Lower leg skin (tissue), 4 donors: ENCODE data around the gene SP7. TPM values are rescaled to one million over a fixed set of nuclear protein-coding genes. Genes with fewer than 3 reads are reported as not detected.
"Not testable (repeated sequence)": the region's sequence is repeated elsewhere in the genome, so short reads cannot be mapped to it uniquely, and the experiment has no call there.

Experiments
- DNase-seq, 2 donors: peaks; one replicate each; pipeline ENCODE4 v3.0.0-alpha.2; 2019; ENCODE audit warnings: low spot score in 2 of 2
- H3K4me3 ChIP-seq: fragments of 200-600 bp; sonication (generic); 2 replicates; pipeline ENCODE4 v1.5.1; 2017; ENCODE audit warnings: mild to moderate bottlenecking, low read depth; ENCODE audit not compliant: poor library complexity, severe bottlenecking
- POLR2A ChIP-seq, 2 donors: fragments of 450-650 bp; IDR thresholded peaks; one replicate each; pipeline ENCODE4 v1.6.1; 2016 to 2017; ENCODE audit warnings: antibody characterized with exemption in 2 of 2, mild to moderate bottlenecking in 1 of 2, moderate library complexity in 1 of 2
- WGBS, 2 donors: methylation state at CpG; one replicate each; pipeline ENCODE4 v1.1.5; 2018; 5-methylcytosine and 5-hydroxymethylcytosine counted together
- intact Hi-C: fragments of 100-400 bp; cut with DNase I; formaldehyde crosslinking; loops from one replicate; pipeline ENCODE4 v1.15.0; 2023; ENCODE audit warnings: low total_unique reads
- total RNA-seq, 4 donors: library from RNA; depleted of rRNA; stranded (reverse); fragments of >200 nt; gene quantifications; one replicate each; pipeline ENCODE4 v1.1.0, GENCODE V29; 2016
- TF ChIP-seq, protein P1 (sequence below), 3 donors: fragments of 450-650 bp; IDR thresholded peaks; one replicate each; pipeline ENCODE4 v1.5.1; 2016; ENCODE audit warnings: antibody characterized with exemption in 3 of 3, mild to moderate bottlenecking in 3 of 3, moderate library complexity in 2 of 3

SP7 gene
- total RNA-seq, 4 donors from 2014 or later = not detected

DNA sequence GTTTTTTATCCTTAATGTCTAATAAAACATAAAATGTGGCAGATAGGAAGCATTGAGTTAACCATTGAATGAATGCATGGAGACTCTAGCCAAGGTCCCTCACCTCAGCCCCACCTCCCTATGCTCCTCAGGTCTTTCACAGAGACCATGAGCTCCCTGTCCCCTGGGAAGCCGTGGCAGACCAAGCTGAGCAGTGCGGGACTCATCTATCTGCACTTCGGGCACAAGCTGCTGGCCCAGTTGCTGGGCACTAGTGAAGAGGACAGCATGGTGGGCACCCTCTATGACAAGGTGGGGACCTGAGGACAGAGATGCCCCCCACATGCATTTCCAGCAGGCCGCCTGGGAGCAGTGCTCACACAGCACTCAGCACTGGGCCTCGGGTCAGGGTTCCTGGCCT is 33.3 kb downstream of the SP7 start:
- H3K4me3 ChIP-seq = no peak overlapping the region
- intact Hi-C loops = no loop called here
- no peak for DNase-seq
- 87 to 92% methylated on average over 5 of the region's 5 CpGs for WGBS, 2 donors
- no peak for TF ChIP-seq POLR2A (IDR thresholded peaks at IDR 0.05)
- TF ChIP-seq, protein P1, sequence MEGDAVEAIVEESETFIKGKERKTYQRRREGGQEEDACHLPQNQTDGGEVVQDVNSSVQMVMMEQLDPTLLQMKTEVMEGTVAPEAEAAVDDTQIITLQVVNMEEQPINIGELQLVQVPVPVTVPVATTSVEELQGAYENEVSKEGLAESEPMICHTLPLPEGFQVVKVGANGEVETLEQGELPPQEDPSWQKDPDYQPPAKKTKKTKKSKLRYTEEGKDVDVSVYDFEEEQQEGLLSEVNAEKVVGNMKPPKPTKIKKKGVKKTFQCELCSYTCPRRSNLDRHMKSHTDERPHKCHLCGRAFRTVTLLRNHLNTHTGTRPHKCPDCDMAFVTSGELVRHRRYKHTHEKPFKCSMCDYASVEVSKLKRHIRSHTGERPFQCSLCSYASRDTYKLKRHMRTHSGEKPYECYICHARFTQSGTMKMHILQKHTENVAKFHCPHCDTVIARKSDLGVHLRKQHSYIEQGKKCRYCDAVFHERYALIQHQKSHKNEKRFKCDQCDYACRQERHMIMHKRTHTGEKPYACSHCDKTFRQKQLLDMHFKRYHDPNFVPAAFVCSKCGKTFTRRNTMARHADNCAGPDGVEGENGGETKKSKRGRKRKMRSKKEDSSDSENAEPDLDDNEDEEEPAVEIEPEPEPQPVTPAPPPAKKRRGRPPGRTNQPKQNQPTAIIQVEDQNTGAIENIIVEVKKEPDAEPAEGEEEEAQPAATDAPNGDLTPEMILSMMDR (IDR thresholded peaks at IDR 0.05) = no peak

DNA sequence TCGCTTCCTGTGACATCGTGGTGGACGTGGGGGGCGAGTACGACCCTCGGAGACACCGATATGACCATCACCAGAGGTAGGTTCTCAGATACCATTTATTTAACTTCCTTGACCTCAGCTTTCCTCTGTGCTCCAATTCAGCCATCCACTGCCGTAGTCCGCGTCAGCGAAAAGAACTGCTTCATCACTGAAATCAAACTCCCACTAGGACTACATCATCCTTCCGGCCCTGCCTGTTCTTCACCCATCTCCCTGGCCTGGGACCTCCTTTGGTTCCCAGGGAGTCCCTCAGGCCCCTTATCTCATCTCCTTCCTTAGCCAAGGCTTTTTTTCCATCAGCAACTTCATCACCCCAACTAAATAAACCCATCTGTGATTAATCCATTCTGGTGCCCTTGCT is 36.0 kb downstream of the SP7 start:
- no peak for DNase-seq
- TF ChIP-seq POLR2A (IDR thresholded peaks at IDR 0.05) = no peak
- TF ChIP-seq, protein P1 (IDR thresholded peaks at IDR 0.05) = no peak
- peak overlapping the region; percentile 64 for H3K4me3 ChIP-seq
- WGBS, 2 donors = 1 to 6% methylated on average over 12 of the region's 12 CpGs
- intact Hi-C loops = no loop called here

DNA sequence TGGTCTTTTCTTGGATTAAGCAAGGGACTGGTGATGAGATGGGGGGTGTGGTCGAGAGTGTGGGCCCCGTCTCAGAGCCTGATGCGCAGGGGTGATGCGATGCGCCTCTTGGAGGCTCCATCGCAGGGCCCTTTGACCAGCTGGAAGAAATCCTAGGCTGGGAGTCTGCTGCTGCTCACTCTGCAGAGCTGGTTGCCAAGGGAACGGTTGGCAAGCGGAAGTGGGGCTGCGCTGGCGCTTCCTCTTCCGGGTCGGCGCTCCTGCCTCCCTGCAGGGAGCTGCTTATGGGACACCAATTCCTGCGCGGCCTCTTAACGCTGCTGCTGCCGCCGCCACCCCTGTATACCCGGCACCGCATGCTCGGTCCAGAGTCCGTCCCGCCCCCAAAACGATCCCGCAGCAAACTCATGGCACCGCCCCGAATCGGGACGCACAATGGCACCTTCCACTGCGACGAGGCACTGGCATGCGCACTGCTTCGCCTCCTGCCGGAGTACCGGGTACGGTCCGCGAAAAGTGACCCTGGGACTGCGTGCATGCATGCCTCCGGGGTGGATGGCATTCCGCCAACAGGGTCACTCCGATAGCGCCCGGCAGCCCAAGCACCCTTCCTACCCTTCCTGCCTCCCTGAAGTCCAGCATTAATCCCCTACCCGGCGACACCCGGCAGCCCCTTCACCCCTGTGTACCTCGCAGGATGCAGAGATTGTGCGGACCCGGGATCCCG is 36.5 kb downstream of the SP7 start, which contains the start of gene MYG1:
Gene MYG1 (plus strand): TSS at position 242 of the 727 bp plus-strand sequence. CDS start 43 bp downstream, at position 285.
- peak within 1 kb of the TSS; percentile 64 for H3K4me3 ChIP-seq
- DNase-seq = peak; percentile 75 to 94
- TF ChIP-seq, protein P1 (IDR thresholded peaks at IDR 0.05) = no peak
- no peak for TF ChIP-seq POLR2A (IDR thresholded peaks at IDR 0.05)
- intact Hi-C loops = no loop called here
- WGBS, 2 donors = 1% methylated on average over 23 to 42 of the region's 51 CpGs

DNA sequence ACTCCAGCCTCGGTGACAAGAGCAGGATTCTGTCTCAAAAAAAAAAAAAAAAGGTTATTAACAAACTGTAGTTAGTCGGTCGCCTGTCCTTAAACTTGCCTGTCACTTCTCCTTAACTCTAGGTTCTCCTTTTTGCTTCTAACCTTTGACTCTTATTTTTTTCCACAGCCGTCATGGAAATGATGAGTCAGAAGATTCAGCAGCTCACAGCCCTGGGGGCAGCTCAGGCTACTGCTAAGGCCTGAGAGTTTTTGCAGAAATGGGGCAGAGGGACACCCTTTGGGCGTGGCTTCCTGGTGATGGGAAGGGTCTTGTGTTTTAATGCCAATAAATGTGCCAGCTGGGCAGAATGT is 37.1 kb downstream of the SP7 start:
- TF ChIP-seq, protein P1 (IDR thresholded peaks at IDR 0.05) = no peak
- no peak for TF ChIP-seq POLR2A (IDR thresholded peaks at IDR 0.05)
- intact Hi-C loops = no loop called here
- DNase-seq = peak in 1 of 2 donors; percentile 42
- H3K4me3 ChIP-seq = no peak overlapping the region
- WGBS, 2 donors = 37 to 39% methylated on average over 5 of the region's 5 CpGs

DNA sequence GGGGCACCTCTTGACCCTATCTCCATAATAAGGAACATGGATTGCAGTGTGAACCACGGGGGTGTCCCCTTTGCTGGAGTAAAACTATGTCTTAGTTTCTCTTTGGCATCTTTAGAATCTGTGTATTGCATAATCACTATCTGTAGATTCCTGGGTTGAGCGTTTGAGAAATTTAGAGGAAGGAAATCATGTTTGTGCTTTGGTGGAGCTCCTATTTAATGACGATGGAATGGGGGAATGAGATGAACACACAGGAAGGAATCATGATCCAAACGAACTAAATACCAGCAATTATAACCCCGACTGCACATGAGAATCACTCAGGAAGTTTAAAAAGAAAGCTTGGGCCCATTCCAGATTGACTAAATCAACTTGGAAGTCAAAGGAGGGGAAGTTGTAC is 38.0 kb downstream of the SP7 start:
- TF ChIP-seq, protein P1 (IDR thresholded peaks at IDR 0.05) = no peak
- TF ChIP-seq POLR2A (IDR thresholded peaks at IDR 0.05) = no peak
- intact Hi-C loops = no loop called here
- 42 to 61% methylated on average over 5 of the region's 5 CpGs for WGBS, 2 donors
- DNase-seq = no peak
- H3K4me3 ChIP-seq = no peak overlapping the region

DNA sequence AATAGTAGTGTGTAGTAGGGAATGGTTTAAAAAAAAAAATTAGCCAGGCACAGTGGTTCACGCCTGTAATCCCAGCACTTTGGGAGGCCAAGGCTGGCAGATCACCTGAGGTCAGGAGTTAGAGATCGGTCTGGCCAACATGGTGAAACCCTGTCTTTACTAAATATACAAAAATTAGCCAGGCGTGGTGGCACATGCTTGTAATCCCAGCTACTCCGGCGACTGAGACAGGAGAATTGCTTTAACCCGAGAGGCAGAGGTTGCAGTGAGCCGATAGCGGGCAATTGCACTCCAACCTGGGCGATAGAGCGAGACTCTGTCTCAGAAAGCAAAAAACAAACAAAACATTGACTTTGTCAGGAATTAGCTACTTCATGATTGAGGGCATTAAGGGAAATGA is 39.0 kb downstream of the SP7 start:
- DNase-seq, H3K4me3 ChIP-seq, intact Hi-C loops: not testable (repeated sequence)
- 92 to 94% methylated on average over 10 of the region's 10 CpGs for WGBS, 2 donors
